CD14-positive monocyte (primary cell): ENCODE results near the gene PNMA6E. TPM values are rescaled to one million over a fixed set of nuclear protein-coding genes. Genes with fewer than 3 reads are reported as not detected.

Source experiments
- DNase-seq, 3 donors: peaks; one replicate each; pipeline ENCODE4 v3.0.0-alpha.2; 2011 to 2022
- H2AFZ ChIP-seq: 2 replicates; pipeline ENCODE4 v1.6.0; 2012; ENCODE audit warnings: mild to moderate bottlenecking, low read depth, low read length, inconsistent platforms; ENCODE audit not compliant: insufficient read depth, poor library complexity, severe bottlenecking
- H3K27ac ChIP-seq, 2 donors: 1 replicate in 1 of 2; 2 replicates in 1 of 2; pipeline ENCODE4 v1.5.1; 2012 to 2013; ENCODE audit warnings: low read length in 2 of 2, control low read depth in 1 of 2, inconsistent platforms in 1 of 2, low read depth in 1 of 2, mild to moderate bottlenecking in 1 of 2
- H3K27me3 ChIP-seq, 2 donors: one replicate each; pipeline versions ENCODE4 v1.6.0 to v1.6.1; 2011 to 2013; ENCODE audit warnings: low read length in 2 of 2; ENCODE audit not compliant: control insufficient read depth in 2 of 2, insufficient read depth in 2 of 2
- H3K36me3 ChIP-seq, 2 donors: replicated peaks in 1 of 2; 1 replicate in 1 of 2; 2 replicates in 1 of 2; pipeline versions ENCODE4 v1.5.1 to v1.6.1; 2012 to 2013; ENCODE audit warnings: low read length in 2 of 2, control low read depth in 1 of 2, inconsistent platforms in 1 of 2, mild to moderate bottlenecking in 1 of 2; ENCODE audit not compliant: insufficient read depth in 2 of 2, control insufficient read depth in 1 of 2
- H3K4me1 ChIP-seq, 2 donors: 1 replicate in 1 of 2; 2 replicates in 1 of 2; pipeline versions ENCODE4 v1.5.1 to v1.6.1; 2012 to 2013; ENCODE audit warnings: low read length in 2 of 2, control low read depth in 1 of 2, inconsistent platforms in 1 of 2, mild to moderate bottlenecking in 1 of 2, moderate library complexity in 1 of 2; ENCODE audit not compliant: insufficient read depth in 2 of 2, control insufficient read depth in 1 of 2
- H3K4me2 ChIP-seq: replicated peaks from 2 replicates; pipeline ENCODE3; 2012; ENCODE audit warnings: low read length, moderate library complexity, mild to moderate bottlenecking; ENCODE audit not compliant: poor library complexity, severe bottlenecking; ENCODE audit errors: extremely low read depth
- H3K4me3 ChIP-seq, 3 experiments: fragments of 200-600 bp in 1 of 3; sonication (generic) in 1 of 3; replicated peaks in 1 of 3; 1 replicate in 2 of 3; 2 replicates in 1 of 3; pipeline ENCODE4 v1.5.1; 2011 to 2013; ENCODE audit warnings: low read length in 3 of 3, mild to moderate bottlenecking in 3 of 3, control low read depth in 2 of 3, low read depth in 2 of 3, inconsistent platforms in 1 of 3, moderate library complexity in 1 of 3
- H3K79me2 ChIP-seq: 2 replicates; pipeline ENCODE4 v1.6.0; 2012; ENCODE audit warnings: mild to moderate bottlenecking, control low read depth, inconsistent platforms, low read length, moderate library complexity; ENCODE audit not compliant: insufficient read depth
- H3K9ac ChIP-seq: 2 replicates; pipeline ENCODE4 v1.6.0; 2017; ENCODE audit warnings: low read length, mild to moderate bottlenecking; ENCODE audit not compliant: insufficient read depth, poor library complexity, severe bottlenecking
- H3K9me3 ChIP-seq, 2 donors: replicated peaks in 1 of 2; 1 replicate in 1 of 2; 2 replicates in 1 of 2; pipeline versions ENCODE4 v1.5.1 to v1.6.1; 2012 to 2013; ENCODE audit warnings: low read length in 2 of 2, control low read depth in 1 of 2; ENCODE audit not compliant: control insufficient read depth in 1 of 2, insufficient read depth in 1 of 2
- H4K20me1 ChIP-seq: 2 replicates; pipeline ENCODE4 v1.6.0; 2012; ENCODE audit warnings: mild to moderate bottlenecking, low read length, control low read depth, moderate library complexity; ENCODE audit not compliant: insufficient read depth
- H3K27ac Mint-ChIP-seq, 7 donors: one replicate each; pipeline ENCODE4 v1.8.0; 2020; ENCODE audit warnings: mild to moderate bottlenecking in 7 of 7, mixed read lengths in 7 of 7, moderate library complexity in 6 of 7, inconsistent platforms in 2 of 7
- H3K27me3 Mint-ChIP-seq, 3 donors: one replicate each; pipeline ENCODE4 v1.8.0; 2021 to 2022; ENCODE audit warnings: low read depth in 3 of 3, mild to moderate bottlenecking in 3 of 3, mixed read lengths in 3 of 3, moderate library complexity in 3 of 3, inconsistent platforms in 1 of 3
- H3K36me3 Mint-ChIP-seq, 2 donors: one replicate each; pipeline ENCODE4 v1.8.0; 2020; ENCODE audit warnings: mixed read lengths in 2 of 2, inconsistent platforms in 1 of 2, mild to moderate bottlenecking in 1 of 2
- H3K4me1 Mint-ChIP-seq: one replicate; pipeline ENCODE4 v1.8.0; 2020; ENCODE audit warnings: mild to moderate bottlenecking, mixed read lengths
- H3K4me3 Mint-ChIP-seq, 2 donors: one replicate each; pipeline ENCODE4 v1.8.0; 2020; ENCODE audit warnings: mild to moderate bottlenecking in 2 of 2, mixed read lengths in 2 of 2, moderate library complexity in 1 of 2
- H3K9me3 Mint-ChIP-seq, 7 donors: one replicate each; pipeline ENCODE4 v1.8.0; 2020 to 2022; ENCODE audit warnings: mixed read lengths in 7 of 7, mild to moderate bottlenecking in 6 of 7, moderate library complexity in 6 of 7, inconsistent platforms in 2 of 7
- WGBS: methylation state at CpG from one replicate; pipeline ENCODE4 v1.1.5; 2013; ENCODE audit warnings: missing lambda C conversion rate; ENCODE audit not compliant: insufficient coverage; 5-methylcytosine and 5-hydroxymethylcytosine counted together
- intact Hi-C, 2 donors: fragments of 100-400 bp; cut with micrococcal nuclease; formaldehyde crosslinking; loops; one replicate each; pipeline versions ENCODE4 v1.15.0 to v1.15.1; 2023
- polyA plus RNA-seq, 3 donors: library from polyadenylated mRNA; depleted of rRNA in 1 of 3; unstranded in 2 of 3; stranded (reverse) in 1 of 3; fragments of 300-500 nt in 2 of 3; fragments of >200 nt in 1 of 3; fragmentation: Illumina TruSeq in 2 of 3; gene quantifications; 1 replicate in 2 of 3; 2 replicates in 1 of 3; pipeline ENCODE4 v1.2.3, GENCODE V29; 2012 to 2021
- TF ChIP-seq, protein P1 (sequence below): fragments of 200-600 bp; IDR thresholded peaks from one replicate; pipeline ENCODE4 v1.8.0; 2022; ENCODE audit warnings: antibody characterized with exemption, mild to moderate bottlenecking

Gene PNMA6E
- polyA plus RNA-seq, 3 donors: not detected

DNA sequence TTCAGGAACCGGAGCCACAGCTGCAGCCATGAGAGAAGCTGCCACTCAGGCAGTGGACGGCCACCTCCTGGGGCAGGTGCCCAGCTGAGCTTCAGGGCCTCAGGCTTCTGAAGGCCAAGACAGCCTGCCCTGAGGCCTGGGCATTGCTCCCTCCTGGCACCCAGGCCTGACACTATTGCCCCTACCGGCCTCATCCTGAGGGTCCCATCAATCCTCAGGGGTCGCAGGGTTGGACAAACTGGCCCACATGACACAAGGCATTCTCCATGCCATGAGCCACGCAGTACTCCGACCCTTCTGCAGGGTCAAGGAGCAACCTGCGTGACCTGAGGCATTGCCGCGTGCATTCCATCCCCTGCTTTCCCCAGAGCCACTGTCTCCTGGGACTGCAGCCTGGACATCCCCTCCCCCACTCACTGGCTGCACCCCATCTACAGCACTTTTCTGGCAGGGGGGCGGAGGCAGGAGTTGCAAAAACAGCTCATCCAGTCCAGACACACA is 7.1 kb upstream of the PNMA6E start:
- no peak overlapping the region for H3K27ac Mint-ChIP-seq
- TF ChIP-seq, protein P1, sequence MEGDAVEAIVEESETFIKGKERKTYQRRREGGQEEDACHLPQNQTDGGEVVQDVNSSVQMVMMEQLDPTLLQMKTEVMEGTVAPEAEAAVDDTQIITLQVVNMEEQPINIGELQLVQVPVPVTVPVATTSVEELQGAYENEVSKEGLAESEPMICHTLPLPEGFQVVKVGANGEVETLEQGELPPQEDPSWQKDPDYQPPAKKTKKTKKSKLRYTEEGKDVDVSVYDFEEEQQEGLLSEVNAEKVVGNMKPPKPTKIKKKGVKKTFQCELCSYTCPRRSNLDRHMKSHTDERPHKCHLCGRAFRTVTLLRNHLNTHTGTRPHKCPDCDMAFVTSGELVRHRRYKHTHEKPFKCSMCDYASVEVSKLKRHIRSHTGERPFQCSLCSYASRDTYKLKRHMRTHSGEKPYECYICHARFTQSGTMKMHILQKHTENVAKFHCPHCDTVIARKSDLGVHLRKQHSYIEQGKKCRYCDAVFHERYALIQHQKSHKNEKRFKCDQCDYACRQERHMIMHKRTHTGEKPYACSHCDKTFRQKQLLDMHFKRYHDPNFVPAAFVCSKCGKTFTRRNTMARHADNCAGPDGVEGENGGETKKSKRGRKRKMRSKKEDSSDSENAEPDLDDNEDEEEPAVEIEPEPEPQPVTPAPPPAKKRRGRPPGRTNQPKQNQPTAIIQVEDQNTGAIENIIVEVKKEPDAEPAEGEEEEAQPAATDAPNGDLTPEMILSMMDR: no peak
- H3K79me2 ChIP-seq: no peaks in the 10 kb centered on the region
- H3K27me3 ChIP-seq: no peaks in the 10 kb centered on the region
- H3K9me3 ChIP-seq: no peaks in the 10 kb centered on the region
- H3K4me1 ChIP-seq: peaks cover 18% of the 10 kb centered on the region in 2 donors
- H2AFZ ChIP-seq: no peak overlapping the region
- no peaks in the 10 kb centered on the region for H3K36me3 Mint-ChIP-seq
- peaks cover 0 to 9% (median 8%) of the 10 kb centered on the region in 3 donors for H3K27me3 Mint-ChIP-seq
- H3K36me3 ChIP-seq: no peaks in the 10 kb centered on the region
- H3K4me3 ChIP-seq: no peak overlapping the region
- WGBS: 96% methylated on average over 7 of the region's 10 CpGs
- H4K20me1 ChIP-seq: no peaks in the 10 kb centered on the region
- H3K9me3 Mint-ChIP-seq: peaks cover 0 to 1% (median 0%) of the 10 kb centered on the region in 7 donors
- H3K4me2 ChIP-seq: no peak overlapping the region
- no peak overlapping the region for H3K9ac ChIP-seq
- intact Hi-C loops: no loop called here
- no peak for DNase-seq
- H3K27ac ChIP-seq: no peak overlapping the region
- no peak overlapping the region for H3K4me3 Mint-ChIP-seq
- H3K4me1 Mint-ChIP-seq: peaks cover 22% of the 10 kb centered on the region

DNA sequence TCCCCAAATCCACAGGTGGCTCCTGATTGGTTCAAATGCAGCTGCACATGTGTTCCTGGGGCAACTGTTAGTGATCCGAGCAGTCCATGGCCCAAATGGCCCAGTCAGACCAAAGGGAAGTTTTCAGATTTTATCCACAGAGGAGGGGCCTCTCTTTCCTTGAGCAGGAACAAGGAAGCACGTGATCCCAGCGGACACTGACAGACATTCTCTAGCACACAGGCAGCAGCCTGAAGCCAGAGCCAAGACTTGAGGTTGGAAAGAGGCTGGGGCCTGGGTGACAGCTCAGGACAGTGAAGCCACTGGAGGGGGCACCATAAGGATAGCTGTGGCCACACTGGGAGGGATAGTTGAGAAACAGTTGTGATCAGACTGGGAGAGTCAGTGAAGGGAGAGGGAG is 6.6 kb upstream of the PNMA6E start:
- DNase-seq: no peak
- H3K79me2 ChIP-seq: no peaks in the 10 kb centered on the region
- Mint-ChIP-seq H3K4me1 (peaks cover 17% of the 10 kb centered on the region), H3K27ac (no peak overlapping the region), H3K9me3 (peaks cover 0 to 1% (median 0%) of the 10 kb centered on the region in 7 donors), H3K4me3 (no peak overlapping the region), H3K27me3 (peaks cover 0 to 9% (median 8%) of the 10 kb centered on the region in 3 donors), H3K36me3 (no peaks in the 10 kb centered on the region)
- H3K9ac ChIP-seq: no peak overlapping the region
- H3K4me3 ChIP-seq: no peak overlapping the region
- TF ChIP-seq, protein P1: no peak
- no peaks in the 10 kb centered on the region for H3K36me3 ChIP-seq
- no peaks in the 10 kb centered on the region for H3K27me3 ChIP-seq
- no peak overlapping the region for H3K4me2 ChIP-seq
- H3K4me1 ChIP-seq: peaks cover 12 to 13% of the 10 kb centered on the region in 2 donors
- no peaks in the 10 kb centered on the region for H4K20me1 ChIP-seq
- H2AFZ ChIP-seq: no peak overlapping the region
- no peaks in the 10 kb centered on the region for H3K9me3 ChIP-seq
- intact Hi-C loops: no loop called here
- no peak overlapping the region for H3K27ac ChIP-seq
- 86% methylated on average over 1 of the region's 3 CpGs for WGBS
